Adrenal gland (tissue), 19 donors: ENCODE measurements around the gene TP53I13. TPM values are rescaled to one million over a fixed set of nuclear protein-coding genes. Genes with fewer than 3 reads are reported as not detected.
A peak's percentile ranks its signal among the peaks of the same experiment; 100 is the strongest.

Experiments used
- DNase-seq, 7 donors: peaks; one replicate each; pipeline ENCODE4 v3.0.0-alpha.2; 2019 to 2020
- H3K27ac ChIP-seq, 5 donors: fragments of 200-600 bp; sonication (generic) in 4 of 5; 1 replicate in 3 of 5; 2 replicates in 2 of 5; pipeline versions ENCODE4 v1.5.1 to v1.8.0; 2016 to 2020; ENCODE audit warnings: mild to moderate bottlenecking in 1 of 5
- H3K27me3 ChIP-seq: fragments of 200-600 bp; 2 replicates; pipeline ENCODE4 v1.8.0; 2021
- H3K36me3 ChIP-seq, 2 donors: fragments of 200-600 bp; replicated peaks in 1 of 2; 1 replicate in 1 of 2; 2 replicates in 1 of 2; pipeline versions ENCODE4 v1.5.1 to v1.8.0; 2018 to 2022
- H3K4me1 ChIP-seq, 2 donors: fragments of 200-600 bp; replicated peaks in 1 of 2; 1 replicate in 1 of 2; 2 replicates in 1 of 2; pipeline versions ENCODE4 v1.5.1 to v1.8.0; 2018 to 2021
- H3K4me3 ChIP-seq, 4 donors: fragments of 200-600 bp; sonication (generic) in 3 of 4; one replicate each; pipeline ENCODE4 v1.5.1; 2016 to 2018
- H3K9me3 ChIP-seq, 3 donors: fragments of 200-600 bp; sonication (generic) in 1 of 3; replicated peaks in 1 of 3; 1 replicate in 2 of 3; 2 replicates in 1 of 3; pipeline versions ENCODE4 v1.5.1 to v1.8.0; 2016 to 2021
- POLR2A ChIP-seq, 2 donors: fragments of 450-650 bp; IDR thresholded peaks; one replicate each; pipeline ENCODE4 v1.6.1; 2017; ENCODE audit warnings: antibody characterized with exemption in 2 of 2, mild to moderate bottlenecking in 2 of 2, moderate library complexity in 1 of 2
- WGBS, 4 donors: extraction: QIAGEN DNeasy Blood & Tissue Kit in 2 of 4; methylation state at CpG; one replicate each; pipeline versions ENCODE4 v1.1.5 to v1.1.7; 2013 to 2017; 5-methylcytosine and 5-hydroxymethylcytosine counted together
- intact Hi-C, 2 donors: fragments of 100-400 bp; cut with DNase I; formaldehyde crosslinking; loops; one replicate each; pipeline versions ENCODE4 v1.14.1 to v1.15.0; 2022 to 2023
- long read RNA-seq, 10 donors: library from polyadenylated mRNA in 3 of 10; unstranded in 2 of 10; stranded (forward) in 1 of 10; transcript quantifications; one replicate each; pipeline ENCODE4 v2.0.0 and lab custom pipeline, GENCODE V29; 2021 to 2026
- polyA plus RNA-seq, 3 donors: library from polyadenylated mRNA; stranded (reverse); fragments of 200-250 nt in 2 of 3; fragments of 350-450 nt in 1 of 3; fragmentation: Illumina TruSeq in 1 of 3; extraction: RNeasy Lipid Tissue Mini Kit (QIAGEN cat#74804) in 1 of 3; gene quantifications; one replicate each; pipeline ENCODE4 v1.2.3, GENCODE V29; 2013 to 2014
- total RNA-seq, 9 donors: library from RNA; depleted of rRNA in 4 of 9; stranded (reverse); fragments of >200 nt in 4 of 9; fragments of 120-200 nt in 1 of 9; fragmentation: NEBNext Ultra II Directional in 1 of 9; extraction: Animal tissue kit (Norgen Biotek cat#: 25700) in 1 of 9; gene quantifications; one replicate each; pipeline versions ENCODE4 v1.1.0 to v1.2.4, GENCODE V29; 2013 to 2023
- TF ChIP-seq, protein P1 (sequence below), 6 experiments: fragments of 450-650 bp in 4 of 6; fragments of 200-600 bp in 2 of 6; sonication (generic) in 1 of 6; IDR thresholded peaks; 1 replicate in 5 of 6; 2 replicates in 1 of 6; pipeline versions ENCODE4 v1.5.1 to v1.8.0; 2016 to 2021; ENCODE audit warnings: antibody characterized with exemption in 6 of 6, mild to moderate bottlenecking in 2 of 6, moderate library complexity in 1 of 6
- donor health status: healthy with polysubstance abuse.
- donor health status: Bipolar disorder and iron deficiency.
- donor health status: DM: yes; HTN: yes; CAD: no.
- donor health status: DM: no; HTN: no; CAD: no.
- donor health status: DM: no; HTN: no; CAD: no.
- donor health status: DM: yes; HTN: yes; CAD: no.

TP53I13 gene, protein sequence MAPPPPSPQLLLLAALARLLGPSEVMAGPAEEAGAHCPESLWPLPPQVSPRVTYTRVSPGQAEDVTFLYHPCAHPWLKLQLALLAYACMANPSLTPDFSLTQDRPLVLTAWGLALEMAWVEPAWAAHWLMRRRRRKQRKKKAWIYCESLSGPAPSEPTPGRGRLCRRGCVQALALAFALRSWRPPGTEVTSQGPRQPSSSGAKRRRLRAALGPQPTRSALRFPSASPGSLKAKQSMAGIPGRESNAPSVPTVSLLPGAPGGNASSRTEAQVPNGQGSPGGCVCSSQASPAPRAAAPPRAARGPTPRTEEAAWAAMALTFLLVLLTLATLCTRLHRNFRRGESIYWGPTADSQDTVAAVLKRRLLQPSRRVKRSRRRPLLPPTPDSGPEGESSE
- total RNA-seq (10 to 100 TPM; 22.0 to 70.5 (median 37.0) TPM), polyA plus RNA-seq (100 to 1,000 TPM in 2 of 3 donors, 1 to 10 TPM in 1; 4.2 to 163 (median 135) TPM)
- long read RNA-seq, donor 1, transcript TP53I13-201 (7 exons, 1,530 nt), result major isoform, 14 of 24 reads
- long read RNA-seq, donor 1, partial matches to known transcripts, result 8 of 24 reads
- long read RNA-seq, donor 1, other reads (novel, unspliced or antisense), result 0 of 24 reads
- long read RNA-seq, donor 2, transcript TP53I13-206 (1 exons, 2,468 nt), result minor isoform, 8 of 19 reads
- long read RNA-seq, donor 2, transcript TP53I13-201 (7 exons, 1,530 nt), result major isoform, 11 of 19 reads
- long read RNA-seq, donor 2, partial matches to known transcripts, result 0 of 19 reads
- long read RNA-seq, donor 2, other reads (novel, unspliced or antisense), result 0 of 19 reads
- long read RNA-seq, donor 3, transcript TP53I13-201 (7 exons, 1,530 nt), result major isoform, 8 of 20 reads
- long read RNA-seq, donor 3, partial matches to known transcripts, result 9 of 20 reads
- long read RNA-seq, donor 3, other reads (novel, unspliced or antisense), result 0 of 20 reads
- long read RNA-seq, donor 4, transcript TP53I13-201 (7 exons, 1,530 nt), result major isoform, 22 of 25 reads
- long read RNA-seq, donor 4, partial matches to known transcripts, result 0 of 25 reads
- long read RNA-seq, donor 4, other reads (novel, unspliced or antisense), result 3 of 25 reads
- long read RNA-seq, donor 5, transcript TP53I13-201 (7 exons, 1,530 nt), result major isoform, 120 of 162 reads
- long read RNA-seq, donor 5, partial matches to known transcripts, result 15 of 162 reads
- long read RNA-seq, donor 5, other reads (novel, unspliced or antisense), result 27 of 162 reads
- long read RNA-seq, donor 6, transcript TP53I13-201 (7 exons, 1,530 nt), result major isoform, 22 of 28 reads
- long read RNA-seq, donor 6, partial matches to known transcripts, result 3 of 28 reads
- long read RNA-seq, donor 6, other reads (novel, unspliced or antisense), result 3 of 28 reads
- long read RNA-seq, donor 7, transcript TP53I13-201 (7 exons, 1,530 nt), result major isoform, 13 of 26 reads
- long read RNA-seq, donor 7, partial matches to known transcripts, result 8 of 26 reads
- long read RNA-seq, donor 7, other reads (novel, unspliced or antisense), result 0 of 26 reads
- long read RNA-seq, donor 8, transcript TP53I13-201 (7 exons, 1,530 nt), result major isoform, 27 of 42 reads
- long read RNA-seq, donor 8, transcript TP53I13-206 (1 exons, 2,468 nt), result minor isoform, 7 of 42 reads
- long read RNA-seq, donor 8, partial matches to known transcripts, result 8 of 42 reads
- long read RNA-seq, donor 8, other reads (novel, unspliced or antisense), result 0 of 42 reads
- long read RNA-seq, donor 9, transcript TP53I13-206 (1 exons, 2,468 nt), result major isoform, 6 of 8 reads
- long read RNA-seq, donor 9, partial matches to known transcripts, result 0 of 8 reads
- long read RNA-seq, donor 9, other reads (novel, unspliced or antisense), result 0 of 8 reads
- long read RNA-seq, donor 10, transcript TP53I13-201 (7 exons, 1,530 nt), result major isoform, 10 of 12 reads
- long read RNA-seq, donor 10, partial matches to known transcripts, result 0 of 12 reads
- long read RNA-seq, donor 10, other reads (novel, unspliced or antisense), result 0 of 12 reads

GRCh38 chr17:29568331-29569244 is at the start of gene TP53I13:
TSS of gene TP53I13 (plus strand) at chr17:29568701. CDS start at chr17:29568759, 58 bp downstream.
- peak; percentile 83 to 92 (median 86) for DNase-seq
- peak within 1 kb of the TSS; percentile 12 to 65 (median 48) for H3K4me3 ChIP-seq
- WGBS, 4 donors, result 1 to 3% (median 1%) methylated on average over 27 to 84 of the region's 85 CpGs
- no peaks in the 10 kb centered on the region for H3K9me3 ChIP-seq
- no peaks in the 10 kb centered on the region for H3K27me3 ChIP-seq
- TF ChIP-seq POLR2A (IDR thresholded peaks at IDR 0.05), result peak in 1 of 2 donors; percentile 68
- TF ChIP-seq, protein P1, sequence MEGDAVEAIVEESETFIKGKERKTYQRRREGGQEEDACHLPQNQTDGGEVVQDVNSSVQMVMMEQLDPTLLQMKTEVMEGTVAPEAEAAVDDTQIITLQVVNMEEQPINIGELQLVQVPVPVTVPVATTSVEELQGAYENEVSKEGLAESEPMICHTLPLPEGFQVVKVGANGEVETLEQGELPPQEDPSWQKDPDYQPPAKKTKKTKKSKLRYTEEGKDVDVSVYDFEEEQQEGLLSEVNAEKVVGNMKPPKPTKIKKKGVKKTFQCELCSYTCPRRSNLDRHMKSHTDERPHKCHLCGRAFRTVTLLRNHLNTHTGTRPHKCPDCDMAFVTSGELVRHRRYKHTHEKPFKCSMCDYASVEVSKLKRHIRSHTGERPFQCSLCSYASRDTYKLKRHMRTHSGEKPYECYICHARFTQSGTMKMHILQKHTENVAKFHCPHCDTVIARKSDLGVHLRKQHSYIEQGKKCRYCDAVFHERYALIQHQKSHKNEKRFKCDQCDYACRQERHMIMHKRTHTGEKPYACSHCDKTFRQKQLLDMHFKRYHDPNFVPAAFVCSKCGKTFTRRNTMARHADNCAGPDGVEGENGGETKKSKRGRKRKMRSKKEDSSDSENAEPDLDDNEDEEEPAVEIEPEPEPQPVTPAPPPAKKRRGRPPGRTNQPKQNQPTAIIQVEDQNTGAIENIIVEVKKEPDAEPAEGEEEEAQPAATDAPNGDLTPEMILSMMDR (IDR thresholded peaks at IDR 0.05), result no peak
- H3K27ac ChIP-seq, result peak within 1 kb of the TSS; percentile 30 to 94 (median 77)
- H3K4me1 ChIP-seq, result peaks cover 33 to 40% of the 10 kb centered on the region in 2 donors
- intact Hi-C loops, result no loop called here
- peaks cover 0 to 2% of the 10 kb centered on the region in 2 donors for H3K36me3 ChIP-seq

GRCh38 chr17:29524692-29525091 is 43.8 kb upstream of the TP53I13 start:
- intact Hi-C loops, result no loop called here
- no peaks in the 10 kb centered on the region for H3K27me3 ChIP-seq
- no peaks in the 10 kb centered on the region for H3K4me1 ChIP-seq
- peaks cover 0 to 41% of the 10 kb centered on the region in 2 donors for H3K36me3 ChIP-seq
- TF ChIP-seq POLR2A (IDR thresholded peaks at IDR 0.05), result no peak
- TF ChIP-seq, protein P1 (IDR thresholded peaks at IDR 0.05), result no peak
- DNase-seq, result no peak
- WGBS, 4 donors, result 95 to 98% (median 97%) methylated on average over 3 of the region's 3 CpGs
- H3K4me3 ChIP-seq, result no peak overlapping the region
- no peak overlapping the region for H3K27ac ChIP-seq
- no peaks in the 10 kb centered on the region for H3K9me3 ChIP-seq

GRCh38 chr17:29526322-29526721 is 42.2 kb upstream of the TP53I13 start:
- intact Hi-C loops, result no loop called here
- no peak overlapping the region for H3K27ac ChIP-seq
- TF ChIP-seq, protein P1 (IDR thresholded peaks at IDR 0.05), result no peak
- no peak for TF ChIP-seq POLR2A (IDR thresholded peaks at IDR 0.05)
- no peak for DNase-seq
- H3K4me1 ChIP-seq, result no peaks in the 10 kb centered on the region
- H3K27me3 ChIP-seq, result no peaks in the 10 kb centered on the region
- peaks cover 0 to 34% of the 10 kb centered on the region in 2 donors for H3K36me3 ChIP-seq
- 79 to 97% (median 94%) methylated on average over 3 of the region's 3 CpGs for WGBS, 4 donors
- H3K4me3 ChIP-seq, result no peak overlapping the region
- no peaks in the 10 kb centered on the region for H3K9me3 ChIP-seq
